Measurements from ENCODE around the gene ZNF324. TPM values are rescaled to one million over a fixed set of nuclear protein-coding genes. Genes with fewer than 3 reads are reported as not detected.
A peak's percentile ranks its signal among the peaks of the same experiment; 100 is the strongest.
"Not testable (repeated sequence)": the region's sequence is repeated elsewhere in the genome, so short reads cannot be mapped to it uniquely, and the experiment has no call there.

The ZNF324 gene
- total and polyA plus RNA-seq, 11 donors = 2.5 to 10.1 (median 5.3) TPM

GRCh38 chr19:58434217-58434616, 32.7 kb upstream of the ZNF324 start:
- Histone ChIP-seq H3K27me3 (no peaks in the 10 kb centered on the region), H3K4me3 (no peak overlapping the region), H3K36me3 (peaks cover 15 to 64% (median 41%) of the 10 kb centered on the region in 9 donors), H3K27ac (no peak overlapping the region), H3K9me3 (peaks cover 18 to 98% (median 89%) of the 10 kb centered on the region in 12 donors), H3K4me1 (peaks cover 0 to 6% (median 5%) of the 10 kb centered on the region in 12 donors)
- TF ChIP-seq CTCF (IDR thresholded peaks at IDR 0.05) (no peak), POLR2A (IDR thresholded peaks at IDR 0.05) (no peak)
- intact Hi-C loops (cut with DNase I) = no loop called here
- DNase-seq (no peak), ATAC-seq (no peak)
- 93 to 100% (median 99%) methylated on average over 2 of the region's 2 CpGs for WGBS, 4 donors

GRCh38 chr19:58439576-58440554, 27.0 kb upstream of the ZNF324 start, which contains the start of gene ZNF132:
Gene ZNF132 (minus strand): TSS chr19:58440153. CDS start chr19:58439821, 332 bp downstream.
- intact Hi-C loops (cut with DNase I) = loop anchor here in 4 of 10 donors (1.0 to 2.0 kb wide), 4 partner anchors 11 to 59 kb away; partner anchors contain the start of genes ZNF324B (in 2 of the 4), ZNF584 (in 1 of the 4) and ZNF837 (in 1 of the 4)
- peak; percentile 98 to 99 (median 98) for ATAC-seq
- Histone ChIP-seq H3K4me1 (peaks cover 0 to 21% (median 16%) of the 10 kb centered on the region in 12 donors), H3K27ac (peak within 1 kb of the TSS; percentile 18 to 91 (median 78)), H3K9me3 (peaks cover 0 to 42% (median 32%) of the 10 kb centered on the region in 12 donors), H3K4me3 (peak within 1 kb of the TSS; percentile 59 to 86 (median 72)), H3K36me3 (peaks cover 1 to 33% (median 24%) of the 10 kb centered on the region in 9 donors), H3K27me3 (no peaks in the 10 kb centered on the region)
- no peak for TF ChIP-seq CTCF (IDR thresholded peaks at IDR 0.05)
- TF ChIP-seq POLR2A (IDR thresholded peaks at IDR 0.05) = peak in 1 of 2 donors; percentile 54
- peak; percentile 96 to 99 (median 98) for DNase-seq
- WGBS, 4 donors = 7 to 10% (median 8%) methylated on average over 31 to 59 of the region's 59 CpGs

DNA sequence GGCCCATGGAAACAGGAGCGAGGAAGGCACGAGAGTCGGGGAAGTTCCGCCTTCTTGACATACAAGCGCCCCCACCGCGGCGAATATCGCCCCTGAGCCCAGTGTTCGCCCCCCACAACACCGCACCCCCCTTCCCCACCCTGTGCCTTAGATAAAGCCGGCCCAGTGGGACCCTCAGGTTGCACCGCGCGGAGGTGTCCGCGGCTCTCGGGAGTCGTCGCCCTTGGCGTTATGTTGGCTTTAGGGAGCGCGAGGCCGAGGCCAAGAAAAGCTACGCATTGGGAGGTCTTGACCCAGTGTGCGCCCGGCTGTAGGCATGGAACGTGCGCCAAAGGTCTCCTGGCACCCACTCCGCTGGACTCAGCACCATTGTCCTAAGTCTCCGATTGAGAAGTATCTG, 26.3 kb upstream of the ZNF324 start:
- Histone ChIP-seq H3K27me3 (no peaks in the 10 kb centered on the region), H3K4me3 (peak overlapping the region; percentile 35 to 86 (median 72)), H3K36me3 (peaks cover 0 to 26% (median 17%) of the 10 kb centered on the region in 9 donors), H3K4me1 (peaks cover 0 to 21% (median 16%) of the 10 kb centered on the region in 12 donors), H3K27ac (peak overlapping the region; percentile 2 to 91 (median 76)), H3K9me3 (peaks cover 0 to 35% (median 25%) of the 10 kb centered on the region in 12 donors)
- intact Hi-C loops (cut with DNase I) = loop anchor here in 3 of 10 donors (1.0 to 2.0 kb wide), 3 partner anchors 11 to 60 kb away; partner anchors contain the start of genes ZNF324B (in 2 of the 3) and ZNF837 (in 1 of the 3)
- TF ChIP-seq CTCF (IDR thresholded peaks at IDR 0.05) (no peak), POLR2A (IDR thresholded peaks at IDR 0.05) (no peak)
- DNase-seq = peak in 1 of 5 donors; percentile 60
- ATAC-seq = peak in 3 of 4 donors; percentile 1 to 11 (median 6)
- 11 to 25% (median 16%) methylated on average over 19 to 31 of the region's 31 CpGs for WGBS, 4 donors

- intact Hi-C loops (cut with DNase I) = not testable (repeated sequence)
These were observed 23.9 kb upstream of the ZNF324 start for GRCh38 chr19:58442986-58443385.

DNA sequence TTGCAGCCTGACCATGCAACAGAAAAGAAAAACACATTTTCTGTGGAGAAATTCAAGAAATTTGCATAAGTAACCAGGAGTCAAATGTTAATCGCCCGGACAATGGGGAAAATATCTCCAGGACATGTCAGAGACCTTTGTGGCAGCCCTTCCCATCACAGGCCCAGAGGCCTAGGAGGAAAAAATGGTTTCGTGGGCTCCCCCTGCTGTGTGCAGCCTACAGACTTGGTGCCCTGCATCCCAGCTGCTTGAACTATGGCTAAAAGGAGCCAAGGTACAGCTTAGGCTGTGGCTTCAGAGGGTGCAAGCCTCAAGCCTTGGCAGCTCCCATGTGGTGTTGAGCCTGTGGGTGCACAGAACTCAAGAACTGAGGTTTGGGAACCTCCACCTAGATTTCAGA, 18.0 kb upstream of the ZNF324 start:
- H3K36me3 ChIP-seq; H3K4me1 ChIP-seq; DNase-seq; H3K9me3 ChIP-seq; intact Hi-C loops (cut with DNase I); H3K27ac ChIP-seq; ATAC-seq; H3K4me3 ChIP-seq: not testable (repeated sequence)
- 66 to 78% (median 69%) methylated on average over 3 of the region's 3 CpGs for WGBS, 4 donors
- peaks cover 0 to 11% (median 0%) of the 10 kb centered on the region in 9 donors for H3K27me3 ChIP-seq

More at GRCh38 chr19:58442986-58443385, 23.9 kb upstream of the ZNF324 start:
- WGBS, 4 donors = 87 to 92% (median 89%) methylated on average over 5 to 7 of the region's 7 CpGs
- not testable (repeated sequence) for DNase-seq, H3K27me3 ChIP-seq, H3K36me3 ChIP-seq, H3K27ac ChIP-seq, H3K4me3 ChIP-seq, ATAC-seq
- peaks cover 0 to 21% (median 16%) of the 10 kb centered on the region in 12 donors for H3K4me1 ChIP-seq
- H3K9me3 ChIP-seq = peaks cover 0 to 11% (median 1%) of the 10 kb centered on the region in 12 donors

GRCh38 chr19:58449980-58450379, 16.9 kb upstream of the ZNF324 start:
- H3K4me3 ChIP-seq; intact Hi-C loops (cut with DNase I); H3K27ac ChIP-seq; ATAC-seq; H3K4me1 ChIP-seq; DNase-seq; H3K9me3 ChIP-seq: not testable (repeated sequence)
- H3K27me3 ChIP-seq = peaks cover 0 to 11% (median 0%) of the 10 kb centered on the region in 9 donors
- 45 to 73% (median 67%) methylated on average over 5 of the region's 5 CpGs for WGBS, 4 donors
- H3K36me3 ChIP-seq = peaks cover 0 to 12% (median 3%) of the 10 kb centered on the region in 9 donors
